ENCODE measurements around the gene FADS3. TPM values are rescaled to one million over a fixed set of nuclear protein-coding genes. Genes with fewer than 3 reads are reported as not detected.

FADS3 gene
- total and polyA plus RNA-seq, 2 donors (not counting 1 experiment from before 2014, with no cell fraction given), result 225 to 256 TPM

- Histone ChIP-seq H4K20me1 (ENCODE audit: control insufficient read depth, insufficient read depth, low read length, poor library complexity, severe bottlenecking) (no peaks in the 10 kb centered on the region), H3K4me1 (ENCODE audit: control insufficient read depth in 2 of 2, insufficient read depth in 2 of 2, low read length in 2 of 2) (no peaks in the 10 kb centered on the region), H3K9me3 (ENCODE audit: control extremely low read depth in 1 of 3, control insufficient read depth in 2 of 3, insufficient read depth in 1 of 3, low read length in 2 of 3) (no peaks in the 10 kb centered on the region), H3K27ac (ENCODE audit: low read length in 2 of 2) (no peak overlapping the region), H3K79me2 (ENCODE audit: control insufficient read depth, insufficient read depth, low read length) (no peaks in the 10 kb centered on the region), H3K36me3 (replicated peaks in 1 of 2; ENCODE audit: control extremely low read depth in 1 of 2, control insufficient read depth in 1 of 2, extremely low read depth in 1 of 2, insufficient read depth in 2 of 2, low read length in 1 of 2) (no peaks in the 10 kb centered on the region), H2AFZ (ENCODE audit: insufficient read depth, low read depth, low read length, poor library complexity, severe bottlenecking) (no peak overlapping the region), H3K4me3 (ENCODE audit: control extremely low read depth in 1 of 5, extremely low read depth in 1 of 5, insufficient read depth in 1 of 5, low read depth in 2 of 5, low read length in 4 of 5) (no peak overlapping the region), H3K4me2 (replicated peaks; ENCODE audit: low read depth, low read length, poor library complexity, severe bottlenecking) (no peak overlapping the region), H3K27me3 (replicated peaks in 1 of 4; ENCODE audit: control extremely low read depth in 1 of 4, control insufficient read depth in 3 of 4, insufficient read depth in 4 of 4, low read length in 3 of 4) (no peaks in the 10 kb centered on the region), H3K9ac (ENCODE audit: low read length) (no peak overlapping the region)
- Mint-ChIP-seq H3K4me1 (no peaks in the 10 kb centered on the region), H3K9me3 (ENCODE audit: insufficient read depth) (no peaks in the 10 kb centered on the region), H3K27ac (no peak overlapping the region), H3K4me3 (no peak overlapping the region), H3K27me3 (no peaks in the 10 kb centered on the region)
- ChIA-PET CTCF (interaction anchor here (0.6 to 1.5 kb wide), 3 partner anchors 219 to 1087 kb away, joined by 3 to 4 read pairs (median 4); no protein-coding TSS in a partner anchor), POLR2A (interaction anchor here (0.6 kb wide), 1 partner anchor 144 kb away, joined by 5 read pairs; no protein-coding TSS in a partner anchor)
- intact Hi-C loops (cut with micrococcal nuclease), result no loop called here
- no peak for DNase-seq
- TF ChIP-seq CTCF (IDR thresholded peaks at IDR 0.05) (no peak), EZH2 (IDR thresholded peaks at IDR 0.05; ENCODE audit: borderline replicate concordance, insufficient read depth, low read depth, low read length, poor library complexity, severe bottlenecking) (no peak)
- WGBS (ENCODE audit: insufficient coverage), result 96% methylated on average over 16 of the region's 18 CpGs
- no peak for ATAC-seq (ENCODE audit: low read depth)
Measured at GRCh38 chr11:61862714-61863547, 28.4 kb downstream of the FADS3 start.

- H3K27me3 ChIP-seq (replicated peaks in 1 of 4; ENCODE audit: control extremely low read depth in 1 of 4, control insufficient read depth in 3 of 4, insufficient read depth in 4 of 4, low read length in 3 of 4), result no peaks in the 10 kb centered on the region
- Mint-ChIP-seq H3K4me1 (no peaks in the 10 kb centered on the region), H3K27ac (no peak overlapping the region), H3K27me3 (no peaks in the 10 kb centered on the region), H3K9me3 (ENCODE audit: insufficient read depth) (no peaks in the 10 kb centered on the region), H3K4me3 (no peak overlapping the region)
- no peak overlapping the region for H3K27ac ChIP-seq (ENCODE audit: low read length in 2 of 2)
- H3K9me3 ChIP-seq (ENCODE audit: control extremely low read depth in 1 of 3, control insufficient read depth in 2 of 3, insufficient read depth in 1 of 3, low read length in 2 of 3), result no peaks in the 10 kb centered on the region
- ATAC-seq (ENCODE audit: low read depth), result no peak
- intact Hi-C loops (cut with micrococcal nuclease), result no loop called here
- WGBS (ENCODE audit: insufficient coverage), result 85% methylated on average over 8 of the region's 9 CpGs
- TF ChIP-seq CTCF (IDR thresholded peaks at IDR 0.05) (no peak), EZH2 (IDR thresholded peaks at IDR 0.05; ENCODE audit: borderline replicate concordance, insufficient read depth, low read depth, low read length, poor library complexity, severe bottlenecking) (no peak)
- H3K4me2 ChIP-seq (replicated peaks; ENCODE audit: low read depth, low read length, poor library complexity, severe bottlenecking), result no peak overlapping the region
- no peaks in the 10 kb centered on the region for H3K36me3 ChIP-seq (replicated peaks in 1 of 2; ENCODE audit: control extremely low read depth in 1 of 2, control insufficient read depth in 1 of 2, extremely low read depth in 1 of 2, insufficient read depth in 2 of 2, low read length in 1 of 2)
- no peaks in the 10 kb centered on the region for H3K4me1 ChIP-seq (ENCODE audit: control insufficient read depth in 2 of 2, insufficient read depth in 2 of 2, low read length in 2 of 2)
- H4K20me1 ChIP-seq (ENCODE audit: control insufficient read depth, insufficient read depth, low read length, poor library complexity, severe bottlenecking), result no peaks in the 10 kb centered on the region
- no peak overlapping the region for H3K9ac ChIP-seq (ENCODE audit: low read length)
- no peak overlapping the region for H3K4me3 ChIP-seq (ENCODE audit: control extremely low read depth in 1 of 5, extremely low read depth in 1 of 5, insufficient read depth in 1 of 5, low read depth in 2 of 5, low read length in 4 of 5)
- no peaks in the 10 kb centered on the region for H3K79me2 ChIP-seq (ENCODE audit: control insufficient read depth, insufficient read depth, low read length)
- no peak for DNase-seq
- ChIA-PET POLR2A (interaction anchor here (0.5 kb wide), 1 partner anchor 63 kb away, joined by 15 read pairs; no protein-coding TSS in a partner anchor), CTCF (no interaction called here)
- no peak overlapping the region for H2AFZ ChIP-seq (ENCODE audit: insufficient read depth, low read depth, low read length, poor library complexity, severe bottlenecking)
Measured at GRCh38 chr11:61861634-61862033, 29.7 kb downstream of the FADS3 start.
